ENCODE data around the gene TSLP.

DNA sequence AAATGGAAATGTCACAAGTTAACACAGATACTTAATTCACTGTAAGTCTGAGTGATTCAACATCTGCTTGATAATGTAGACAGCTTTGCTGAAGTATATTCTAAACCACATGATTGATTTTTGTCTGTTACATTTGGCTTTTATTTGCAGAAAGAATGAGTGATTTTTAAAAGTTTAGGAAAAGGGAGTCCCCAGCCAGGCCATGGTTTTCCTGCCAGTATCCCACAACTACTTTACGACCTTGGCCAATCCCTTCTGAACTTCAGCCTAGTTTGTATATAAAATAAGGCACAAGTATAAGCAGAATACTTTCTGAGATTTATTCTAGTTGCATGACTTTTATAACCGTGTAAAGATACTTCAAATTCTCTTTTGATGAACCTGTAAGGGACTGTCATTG is 47.7 kb downstream of the TSLP start:
- TF ChIP-seq CTCF (IDR thresholded peaks at IDR 0.05) (no peak), POLR2A (IDR thresholded peaks at IDR 0.05) (no peak)
